HUDEP-2 (cell line): Measurements from ENCODE around the gene THAP3.
A peak's percentile ranks its signal among the peaks of the same experiment; 100 is the strongest.
"Not testable (repeated sequence)": the region's sequence is repeated elsewhere in the genome, so short reads cannot be mapped to it uniquely, and the experiment has no call there.

Experiments
- DNase-seq, 76 experiments: peaks; one replicate each; lab custom pipeline; 2025; ENCODE audit not compliant: unreplicated experiment in 76 of 76; lab: John Stamatoyannopoulos, UW

THAP3 gene

GRCh38 chr1:6632588-6633514, 8.2 kb downstream of the THAP3 start:
- no peak for DNase-seq

DNA sequence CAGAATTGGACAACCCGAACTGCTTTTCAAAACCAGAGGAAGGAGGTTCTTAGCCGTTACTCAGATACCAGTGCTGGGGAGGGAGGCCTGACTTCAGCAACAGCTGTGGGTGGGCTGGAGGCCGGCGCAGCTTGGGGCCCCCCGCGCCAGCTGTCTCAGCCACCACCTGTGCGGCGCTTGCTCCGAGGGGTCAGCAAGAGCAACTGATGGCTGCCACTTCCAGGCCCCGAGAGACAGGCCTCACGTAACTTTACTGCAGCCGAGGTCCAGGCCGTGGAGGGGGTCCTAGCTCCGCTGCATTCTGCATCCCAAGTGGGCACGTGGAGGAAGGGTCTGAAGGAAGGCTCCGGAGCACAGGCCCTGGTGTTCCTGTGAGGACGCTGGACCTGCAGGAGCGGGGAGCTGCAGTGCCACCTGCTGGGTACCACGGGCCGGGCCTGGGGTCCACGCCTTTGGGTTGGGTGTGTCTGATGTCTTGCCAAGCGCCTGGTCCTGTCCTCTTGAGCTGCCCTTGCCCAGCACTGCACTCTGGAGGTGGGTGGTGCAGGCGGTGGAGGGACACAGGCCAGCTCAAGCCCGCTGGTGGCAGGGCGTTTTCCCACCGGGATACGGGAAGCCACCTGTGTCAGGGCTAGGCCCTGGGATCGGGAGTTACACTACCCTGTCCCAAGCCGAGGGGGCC, 9.8 kb downstream of the THAP3 start:
- peak in 56 of 76 experiments; percentile 5 to 67 (median 46) for DNase-seq

GRCh38 chr1:6635161-6635909, 10.7 kb downstream of the THAP3 start:
- no peak for DNase-seq

- DNase-seq = no peak
Measured at GRCh38 chr1:6635910-6636760, 11.5 kb downstream of the THAP3 start.

GRCh38 chr1:6636778-6637177, 12.1 kb downstream of the THAP3 start:
- DNase-seq = not testable (repeated sequence)

DNA sequence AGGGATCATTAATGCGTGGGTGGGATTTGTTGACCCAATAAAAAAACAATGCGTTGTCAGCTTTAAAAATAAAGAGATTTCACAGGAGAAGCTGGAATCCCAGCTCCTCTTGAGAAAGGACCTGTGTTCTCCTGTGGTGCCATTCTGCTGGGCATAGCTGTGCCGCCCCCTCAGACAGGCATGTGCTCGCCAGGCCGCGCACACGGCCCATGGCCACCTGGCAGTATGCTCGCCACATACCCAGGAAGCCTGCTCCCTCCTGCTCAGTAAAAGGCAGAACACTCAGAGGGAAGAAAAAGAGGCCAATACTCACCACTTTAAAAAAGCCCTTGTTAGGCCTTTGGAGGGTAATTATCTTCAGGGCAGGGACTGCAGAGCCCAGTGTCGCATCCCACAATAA, 13.1 kb downstream of the THAP3 start:
- DNase-seq = no peak

GRCh38 chr1:6638226-6638625, 13.6 kb downstream of the THAP3 start:
- no peak for DNase-seq

GRCh38 chr1:6640867-6641266, 16.2 kb downstream of the THAP3 start:
- DNase-seq = not testable (repeated sequence)

- no peak for DNase-seq
Measured at GRCh38 chr1:6645018-6645417, 20.4 kb downstream of the THAP3 start.

DNA sequence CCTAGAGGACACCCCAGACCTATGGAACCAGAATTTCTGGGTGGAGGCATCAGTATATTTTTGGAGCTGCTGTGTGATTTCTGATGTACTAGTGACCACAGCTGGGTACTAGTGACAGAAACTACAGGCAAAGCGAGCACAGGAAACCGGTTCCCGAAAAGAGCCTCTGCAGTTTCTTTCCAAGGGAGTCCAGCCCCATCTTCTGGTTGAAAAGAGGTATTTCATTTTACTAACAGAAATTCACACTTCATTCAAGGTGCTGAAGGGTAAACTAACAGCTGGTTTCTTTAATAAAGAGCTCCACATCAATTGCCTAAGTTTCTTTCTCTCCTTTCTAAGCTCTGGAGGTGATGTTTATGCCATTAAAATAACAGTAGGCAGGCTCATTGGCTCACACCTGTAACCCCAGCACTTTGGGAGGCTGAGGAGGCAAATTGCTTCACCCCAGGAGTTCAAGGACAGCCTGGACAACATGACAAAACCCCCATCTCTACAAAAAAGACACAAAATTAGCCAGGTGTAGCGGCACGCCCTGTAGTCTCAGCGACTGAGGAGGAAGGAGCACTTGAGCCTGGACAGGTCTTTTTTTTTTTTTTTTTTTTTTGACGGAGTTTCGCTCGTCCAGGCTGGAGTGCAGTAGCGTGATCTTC, 22.0 kb downstream of the THAP3 start:
- DNase-seq = peak in 13 of 76 experiments; percentile 2 to 36 (median 14)

DNA sequence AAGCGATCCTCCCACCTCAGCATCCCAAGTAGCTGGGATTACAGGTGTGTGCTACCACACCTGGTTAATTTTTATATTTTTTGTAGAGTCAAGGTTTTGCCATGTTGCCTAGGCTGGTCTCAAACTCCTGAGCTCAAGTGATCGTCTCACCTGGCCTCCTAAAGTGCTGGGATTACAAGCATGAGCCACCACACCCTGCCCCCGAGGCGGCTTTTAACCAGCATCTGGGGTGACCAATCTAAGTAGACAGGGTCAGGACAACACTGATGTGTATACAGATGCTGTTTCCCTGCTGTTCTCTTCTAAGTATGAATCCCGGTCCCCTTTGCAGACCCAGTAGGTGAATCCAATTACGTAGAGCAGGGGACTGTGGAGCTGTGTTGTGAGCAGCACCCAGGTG, 23.9 kb downstream of the THAP3 start:
- no peak for DNase-seq

GRCh38 chr1:6651909-6652308, 27.2 kb downstream of the THAP3 start:
- no peak for DNase-seq

GRCh38 chr1:6652986-6653385, 28.3 kb downstream of the THAP3 start:
- DNase-seq = no peak

GRCh38 chr1:6653436-6654290, 29.0 kb downstream of the THAP3 start:
- DNase-seq = no peak

DNA sequence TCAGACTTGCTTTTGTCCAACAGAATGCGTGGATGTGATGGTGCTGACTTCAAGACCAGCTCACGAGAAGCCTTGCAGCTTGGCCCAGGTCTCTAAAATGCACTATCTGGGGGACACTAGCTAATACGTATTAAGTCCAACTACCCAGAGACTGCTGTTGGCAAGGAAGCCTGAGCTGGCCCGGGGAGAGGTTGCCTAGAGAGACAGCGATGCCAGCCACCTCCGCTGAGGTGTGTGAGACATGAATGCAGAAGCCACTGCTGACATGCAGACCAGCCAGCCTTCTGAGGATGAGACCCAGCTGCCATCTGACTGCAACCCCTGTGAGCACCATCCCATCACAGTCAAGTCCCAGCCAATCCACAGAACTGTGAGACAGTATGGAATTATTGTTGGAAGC, 32.5 kb downstream of the THAP3 start:
- no peak for DNase-seq

DNA sequence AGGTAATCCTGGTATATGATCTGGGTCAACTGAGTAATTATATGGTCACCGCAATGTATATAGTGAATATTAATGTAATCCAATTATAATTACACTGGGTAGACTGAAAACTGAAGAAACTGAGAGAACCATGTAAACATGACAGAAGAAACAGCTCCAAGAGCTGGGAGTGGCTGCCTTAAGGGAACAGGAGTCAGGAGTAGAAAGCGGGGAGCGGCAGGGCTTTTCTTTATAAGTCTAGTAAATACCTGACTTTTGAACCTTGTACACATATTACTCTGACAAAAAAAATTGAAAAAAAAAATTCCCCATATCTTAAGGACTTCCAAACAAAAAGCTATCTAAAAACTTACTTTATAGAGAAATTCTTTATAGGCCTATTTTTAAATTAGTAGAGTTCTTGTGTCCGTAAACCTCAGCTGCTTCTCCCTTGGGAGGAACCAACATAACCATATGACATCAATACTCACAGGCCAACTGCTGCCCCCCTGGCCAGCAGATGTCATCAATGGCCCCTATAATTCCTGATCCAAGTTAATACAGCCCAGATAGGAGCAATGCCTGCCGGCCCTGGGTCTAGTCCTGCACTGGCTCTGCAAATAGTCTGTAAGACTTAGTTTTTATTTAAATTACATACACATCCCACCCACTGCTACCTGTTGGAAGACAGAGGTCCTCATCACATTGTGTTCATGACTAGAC, 33.8 kb downstream of the THAP3 start:
- DNase-seq = no peak

- no peak for DNase-seq
Measured at GRCh38 chr1:6660415-6661049, 35.9 kb downstream of the THAP3 start.

DNA sequence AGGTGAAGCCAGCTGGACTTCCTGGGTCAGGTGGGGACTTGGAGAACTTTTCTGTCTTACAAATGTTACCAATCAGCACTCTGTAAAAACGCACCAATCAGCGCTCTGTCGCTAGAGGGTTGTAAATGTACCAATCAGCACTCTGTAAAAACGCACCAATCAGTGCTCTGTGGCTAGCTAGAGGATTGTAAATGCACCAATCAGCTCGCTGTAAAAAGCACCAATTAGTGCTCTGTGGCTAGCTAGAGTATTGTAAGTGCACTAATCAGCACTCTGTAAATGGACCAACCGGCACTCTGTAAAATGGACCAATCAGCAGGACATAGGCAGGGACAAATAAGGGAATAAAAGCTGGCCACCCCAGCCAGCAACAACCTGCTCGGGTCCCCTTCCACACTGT, 37.8 kb downstream of the THAP3 start:
- not testable (repeated sequence) for DNase-seq
